ENCODE measurements around the gene YPEL2. TPM values are rescaled to one million over a fixed set of nuclear protein-coding genes. Genes with fewer than 3 reads are reported as not detected.

Gene YPEL2
- total RNA-seq, 2 donors from 2014 or later = 64.2 to 79.9 TPM

Other genes starting within 250 kb of the YPEL2 start
- 10 to 100 TPM; 17.9 to 26.5 TPM for gene TRIM37, start 224.8 kb upstream of the YPEL2 start, total RNA-seq
- gene SKA2, start 176.5 kb upstream of the YPEL2 start, total RNA-seq = 10 to 100 TPM; 28.4 to 39.2 TPM
- under 1 TPM in 1 of 2 donors, not detected in 1; 0.71 TPM for gene PRR11, start 175.9 kb upstream of the YPEL2 start, total RNA-seq
- gene SMG8, start 121.6 kb upstream of the YPEL2 start, total RNA-seq = 1 to 10 TPM; 7.4 to 9.3 TPM
- 1 to 10 TPM; 1.8 to 2.0 TPM for gene GDPD1, start 111.1 kb upstream of the YPEL2 start, total RNA-seq
- gene DHX40, start 234.0 kb downstream of the YPEL2 start, total RNA-seq = 10 to 100 TPM; 31.3 to 33.4 TPM

All from thoracic aorta (tissue), 2 donors.